ENCODE results near the gene HEMK1.

HEMK1 gene

DNA sequence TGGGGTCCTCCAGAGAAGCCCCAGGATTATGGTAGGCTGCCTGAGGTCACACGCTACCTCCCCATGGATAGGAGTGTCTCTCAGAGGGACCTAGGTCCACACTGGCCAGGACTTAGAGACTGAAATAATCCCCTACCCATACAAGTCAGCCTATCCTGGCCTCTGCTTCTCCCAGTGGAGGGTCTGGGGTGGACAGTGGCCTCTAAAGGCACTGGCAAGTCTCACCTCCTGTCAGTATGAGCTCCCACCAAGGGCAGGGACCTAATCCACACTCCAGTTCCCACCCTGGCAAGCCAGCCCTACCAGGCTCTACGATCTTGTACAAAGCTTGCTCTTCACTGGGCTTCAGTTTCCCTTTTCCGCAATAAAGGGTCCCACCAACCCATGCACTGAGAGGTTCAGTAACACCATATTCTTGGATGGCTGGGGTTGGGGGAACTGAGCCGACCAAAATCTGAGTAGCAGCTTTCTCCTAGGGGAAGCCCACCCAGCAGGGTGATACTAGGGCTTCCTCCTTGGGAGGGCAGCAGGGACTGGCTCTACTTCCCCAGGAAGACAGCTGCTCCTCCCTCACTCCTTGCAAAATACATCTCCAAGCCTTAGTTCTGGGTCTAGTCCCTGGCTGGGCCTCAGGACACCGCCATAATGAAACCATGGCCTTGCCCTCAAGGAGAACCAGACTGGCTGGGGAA, 39.9 kb downstream of the HEMK1 start:
- no peak for DNase-seq
- in situ Hi-C loops (cut with HindIII; ENCODE audit: low pct_ligation_motif_present, low pct_unique_long_range_greater_than_20kb, low sequenced_read_pairs): no loop called here

DNA sequence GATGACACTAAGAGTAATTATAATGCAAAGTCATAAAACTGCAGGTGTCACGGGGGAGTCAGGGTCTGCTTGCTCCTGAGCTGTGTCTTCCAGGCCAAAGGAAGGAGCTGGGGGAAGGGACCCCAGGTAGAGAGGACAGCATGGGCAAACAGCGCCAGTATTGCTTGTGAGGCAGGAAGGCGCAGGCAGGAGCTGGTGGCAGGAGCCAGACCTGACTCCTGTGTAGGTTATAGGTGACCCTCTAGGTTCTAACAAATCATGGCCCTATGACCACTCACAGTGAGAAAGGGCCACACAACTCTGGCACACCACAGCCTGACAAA, 40.4 kb downstream of the HEMK1 start:
- DNase-seq: no peak
- in situ Hi-C loops (cut with HindIII; ENCODE audit: low pct_ligation_motif_present, low pct_unique_long_range_greater_than_20kb, low sequenced_read_pairs): no loop called here

DNA sequence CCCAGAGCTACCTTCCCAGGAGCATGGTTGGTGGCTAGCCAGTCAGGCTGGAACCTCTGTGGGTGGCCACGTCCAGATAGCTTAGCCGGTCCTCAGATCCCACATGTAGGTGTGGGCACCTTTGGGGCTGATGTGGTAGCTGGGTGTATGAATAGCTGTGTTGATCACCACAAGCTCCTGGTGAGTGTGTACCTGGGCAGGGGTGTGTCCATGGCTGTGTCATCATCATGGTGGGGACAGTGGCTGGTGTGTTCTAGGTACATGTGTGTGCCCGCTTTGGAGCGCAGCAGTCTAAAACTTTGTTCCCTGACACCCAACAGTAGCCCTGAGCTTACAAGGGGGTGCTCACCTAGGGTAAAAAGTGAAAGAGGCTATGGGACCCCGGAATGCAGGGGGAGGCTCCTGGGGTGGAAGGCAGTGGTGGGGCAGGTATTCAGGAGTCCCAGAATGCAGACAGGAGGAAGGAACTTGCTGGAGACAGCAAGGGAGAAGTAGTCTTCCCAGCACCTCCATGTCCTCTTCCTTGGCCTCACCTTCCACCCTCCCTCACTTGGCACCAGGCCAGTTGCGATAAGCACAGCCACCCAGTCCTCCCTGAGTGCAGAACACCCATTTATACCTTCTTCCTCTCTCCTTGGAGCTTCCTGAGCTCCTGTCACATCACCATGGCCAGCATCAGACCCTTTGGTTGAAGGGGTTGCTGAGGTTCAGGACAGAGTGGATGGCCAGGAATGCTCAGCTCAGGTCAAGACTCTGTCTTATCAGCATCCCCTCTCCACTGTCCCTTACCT, 41.1 kb downstream of the HEMK1 start:
- in situ Hi-C loops (cut with HindIII; ENCODE audit: low pct_ligation_motif_present, low pct_unique_long_range_greater_than_20kb, low sequenced_read_pairs): no loop called here
- DNase-seq: no peak

DNA sequence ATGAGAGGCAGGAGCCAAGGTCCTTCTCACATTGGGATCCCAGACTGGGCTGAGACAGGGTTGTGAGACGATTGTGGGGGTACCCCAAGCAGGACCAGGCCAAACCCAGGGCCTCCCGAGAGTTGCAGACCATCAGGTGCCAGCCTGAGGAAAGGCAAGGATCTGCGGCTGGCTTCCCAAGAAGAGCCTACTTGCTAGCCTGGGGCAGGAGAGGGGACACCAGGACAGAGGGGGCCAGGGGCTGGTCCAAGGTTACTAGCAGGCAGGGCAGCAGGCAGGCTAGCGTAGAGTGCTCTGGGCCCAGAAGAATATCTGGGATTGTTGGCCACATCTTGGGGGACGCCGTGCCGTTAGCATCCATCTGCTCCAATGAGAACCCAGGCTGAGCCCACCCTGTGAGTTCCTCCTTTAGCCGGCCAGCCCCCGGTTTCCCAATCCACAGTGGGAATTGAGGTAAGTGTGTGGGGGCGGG, 41.7 kb downstream of the HEMK1 start:
- in situ Hi-C loops (cut with HindIII; ENCODE audit: low pct_ligation_motif_present, low pct_unique_long_range_greater_than_20kb, low sequenced_read_pairs): no loop called here
- DNase-seq: no peak

DNA sequence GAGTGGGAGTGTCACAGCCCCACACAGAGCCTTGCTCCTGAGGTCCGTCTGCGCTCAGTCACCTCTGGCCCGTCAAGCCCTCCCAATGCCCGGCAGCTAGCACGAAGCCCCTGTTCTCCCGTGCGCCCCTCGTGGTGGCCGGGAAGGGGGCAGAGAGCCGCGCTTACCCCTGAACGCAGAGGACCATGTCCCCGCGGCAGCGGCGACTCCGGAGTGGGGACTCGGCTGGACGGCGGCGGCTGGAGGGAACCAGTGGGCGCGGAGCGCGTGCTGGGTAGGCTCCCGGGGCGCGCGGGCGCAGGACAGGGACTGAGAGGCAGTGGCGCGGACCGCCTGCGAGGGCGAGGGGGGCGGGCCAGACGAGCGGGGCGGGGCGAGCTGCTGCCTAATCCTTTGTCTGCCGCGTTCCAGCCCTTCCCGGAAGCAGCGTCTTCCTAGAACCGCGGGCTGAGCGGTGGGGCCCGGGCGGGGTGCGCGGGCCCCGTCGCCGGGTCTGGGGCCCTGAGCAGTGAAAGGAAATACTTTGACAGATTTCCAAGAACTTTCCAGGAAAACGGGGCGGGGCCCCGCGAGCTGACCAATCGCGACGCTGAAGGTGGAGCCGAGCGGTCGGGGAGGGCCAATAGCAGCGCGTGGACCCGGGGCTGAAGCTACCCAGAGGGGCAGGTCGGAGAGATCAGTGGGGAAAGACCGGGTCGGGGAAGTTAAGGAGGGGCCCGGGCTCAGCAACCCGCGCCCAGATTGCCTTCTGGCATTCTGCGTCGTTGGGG, 42.3 kb downstream of the HEMK1 start, which contains the start of gene CISH:
Gene CISH, minus strand, starts transcription at position 311 of the 770 bp plus-strand sequence. Its CDS starts 124 bp downstream, at position 187.
- peak; percentile 92 for DNase-seq
- in situ Hi-C loops (cut with HindIII; ENCODE audit: low pct_ligation_motif_present, low pct_unique_long_range_greater_than_20kb, low sequenced_read_pairs): no loop called here

DNA sequence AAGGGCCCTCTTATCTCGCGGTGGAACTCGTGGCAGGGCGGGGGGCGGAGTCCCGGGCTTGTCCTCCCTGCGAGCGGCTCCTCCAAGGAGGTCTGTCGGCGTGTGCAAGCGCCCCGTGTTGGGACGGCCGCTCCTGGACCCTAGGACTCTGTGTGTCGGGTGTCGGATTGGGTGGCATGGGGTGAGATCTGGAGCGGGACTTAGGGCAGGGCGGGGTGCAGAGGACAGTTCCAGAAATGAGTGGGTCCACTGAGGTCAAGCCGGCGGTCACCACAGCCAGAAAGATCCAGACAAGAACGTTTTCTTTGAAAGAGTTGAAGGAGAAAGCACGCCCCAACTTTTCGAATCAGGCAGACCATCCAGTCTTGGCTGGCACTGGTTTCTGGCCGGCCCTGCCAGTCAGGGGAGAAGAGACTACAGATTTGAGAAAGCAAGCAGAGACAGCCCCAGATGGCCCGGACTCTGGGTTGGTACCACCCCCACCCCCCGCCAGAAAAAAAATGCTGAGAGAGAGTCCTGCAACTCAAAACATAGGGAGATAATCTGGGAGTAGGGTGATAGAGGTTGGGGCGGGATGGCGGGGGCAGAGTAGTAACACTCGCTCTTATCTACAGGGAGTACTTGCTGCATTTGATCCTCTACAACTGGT, 43.0 kb downstream of the HEMK1 start:
- in situ Hi-C loops (cut with HindIII; ENCODE audit: low pct_ligation_motif_present, low pct_unique_long_range_greater_than_20kb, low sequenced_read_pairs): no loop called here
- DNase-seq: no peak

DNA sequence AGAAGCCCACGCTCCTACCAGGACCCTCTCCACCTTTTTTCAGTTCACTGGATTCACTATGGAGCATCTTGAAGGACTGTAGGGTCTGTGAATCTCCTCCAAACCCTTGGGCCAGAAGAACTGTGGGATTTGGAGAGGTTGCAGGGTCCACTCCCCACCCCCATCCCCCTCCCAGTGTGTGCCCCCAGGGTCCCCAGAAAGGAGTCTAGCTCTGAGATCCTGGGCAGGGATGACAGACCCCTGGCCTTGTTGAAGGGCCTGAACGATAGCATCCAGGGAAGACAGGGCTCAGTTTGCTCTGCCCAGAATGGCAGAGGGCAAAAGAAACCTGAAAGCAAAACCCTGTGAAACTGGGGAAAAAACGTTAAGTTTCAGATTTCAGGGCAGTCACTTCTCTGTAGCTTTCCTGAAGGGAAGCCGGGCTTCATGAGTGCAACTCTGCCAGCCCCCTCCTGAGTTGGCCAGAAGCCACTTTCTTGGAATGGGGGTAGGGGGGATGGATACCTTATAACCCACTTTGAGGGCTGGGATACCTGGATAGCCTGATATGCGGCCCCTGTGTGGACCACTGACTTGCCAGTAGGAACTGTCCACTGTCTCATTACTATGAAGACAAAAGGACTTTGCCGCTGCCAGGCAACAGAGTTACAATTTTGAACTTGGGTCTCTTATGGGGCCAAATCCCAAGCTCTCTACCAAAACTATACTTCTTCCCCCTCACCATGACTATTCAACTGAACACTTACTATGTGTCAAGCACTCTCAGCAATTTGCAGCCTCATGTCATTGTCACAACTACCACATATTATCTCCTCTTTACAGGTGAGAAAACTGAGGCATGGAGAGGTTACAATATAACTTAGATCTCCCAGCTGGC, 43.9 kb downstream of the HEMK1 start:
- in situ Hi-C loops (cut with HindIII; ENCODE audit: low pct_ligation_motif_present, low pct_unique_long_range_greater_than_20kb, low sequenced_read_pairs): no loop called here
- DNase-seq: no peak

DNA sequence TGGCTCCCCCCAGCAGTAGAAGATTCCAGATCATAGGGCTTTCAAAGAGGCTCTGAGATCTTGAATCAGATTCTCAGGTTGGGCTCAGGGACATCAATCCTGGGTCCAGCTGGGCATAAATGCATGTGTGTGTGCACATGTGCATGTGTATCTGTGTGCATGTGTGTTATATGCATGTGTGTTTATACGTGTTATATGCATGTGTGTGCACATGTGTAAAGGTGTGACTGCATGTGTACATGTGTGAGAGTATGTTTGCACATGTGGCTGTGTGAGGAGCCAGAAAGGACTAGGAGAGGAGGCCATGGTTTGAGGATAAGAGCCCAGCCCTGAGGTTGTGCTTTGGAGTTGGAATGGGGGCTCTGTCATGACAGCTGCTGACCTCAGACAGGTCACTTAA, 45.9 kb downstream of the HEMK1 start:
- in situ Hi-C loops (cut with HindIII; ENCODE audit: low pct_ligation_motif_present, low pct_unique_long_range_greater_than_20kb, low sequenced_read_pairs): no loop called here
- no peak for DNase-seq

DNA sequence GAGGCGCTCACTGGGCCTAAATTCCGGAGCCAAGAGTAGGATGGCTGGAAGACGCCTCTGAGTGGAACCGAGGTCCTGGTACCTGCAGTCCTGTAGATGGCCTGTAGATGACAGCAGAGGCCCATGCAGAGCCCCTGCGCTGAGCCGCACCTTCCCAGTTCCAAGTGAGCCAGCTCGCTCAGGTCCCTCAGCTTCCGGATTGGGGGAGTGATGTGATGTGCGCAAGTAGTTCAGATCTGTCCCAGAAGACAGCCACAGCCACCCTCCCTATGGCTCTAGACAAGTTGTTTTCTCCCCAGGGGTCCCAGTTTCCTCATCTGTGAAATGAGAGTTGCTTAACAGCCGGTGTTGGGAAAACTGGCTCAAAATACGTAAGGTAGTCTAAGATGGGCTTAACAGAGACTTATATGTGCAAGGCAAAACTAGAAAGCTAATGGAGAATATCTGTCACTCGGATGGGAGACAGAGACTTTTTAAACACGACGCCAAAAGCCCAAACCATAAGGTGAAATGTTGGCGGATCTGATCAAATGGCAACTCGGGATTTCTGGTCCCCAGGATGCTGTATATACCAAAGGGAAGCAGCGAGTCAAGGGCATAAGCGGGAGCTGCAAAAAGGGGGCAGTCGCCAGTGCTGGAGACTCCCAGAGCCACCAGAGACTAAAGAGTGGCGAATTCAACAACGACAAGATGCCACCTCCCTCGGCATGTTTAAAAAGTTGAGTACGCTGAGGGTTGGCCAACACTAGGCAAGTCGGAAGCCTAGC, 46.9 kb downstream of the HEMK1 start:
- in situ Hi-C loops (cut with HindIII; ENCODE audit: low pct_ligation_motif_present, low pct_unique_long_range_greater_than_20kb, low sequenced_read_pairs): no loop called here
- peak; percentile 79 for DNase-seq

DNA sequence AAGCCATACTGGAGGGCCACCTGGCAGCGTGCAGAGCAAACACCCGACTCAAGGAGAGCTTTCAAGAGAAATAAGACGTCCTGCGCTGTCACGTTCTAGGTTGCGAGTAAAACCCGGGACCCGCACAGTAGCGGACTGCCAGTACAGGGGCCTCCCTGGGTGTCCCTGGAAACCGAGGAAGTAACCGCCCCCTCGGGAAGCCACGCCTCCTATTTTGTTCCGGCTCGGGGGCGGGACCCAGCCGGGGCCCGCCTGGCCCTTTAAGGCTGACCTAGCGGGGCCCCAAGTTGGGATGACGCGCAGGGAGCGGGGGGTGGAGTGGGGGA, 47.4 kb downstream of the HEMK1 start:
- in situ Hi-C loops (cut with HindIII; ENCODE audit: low pct_ligation_motif_present, low pct_unique_long_range_greater_than_20kb, low sequenced_read_pairs): no loop called here
- DNase-seq: peak; percentile 86

DNA sequence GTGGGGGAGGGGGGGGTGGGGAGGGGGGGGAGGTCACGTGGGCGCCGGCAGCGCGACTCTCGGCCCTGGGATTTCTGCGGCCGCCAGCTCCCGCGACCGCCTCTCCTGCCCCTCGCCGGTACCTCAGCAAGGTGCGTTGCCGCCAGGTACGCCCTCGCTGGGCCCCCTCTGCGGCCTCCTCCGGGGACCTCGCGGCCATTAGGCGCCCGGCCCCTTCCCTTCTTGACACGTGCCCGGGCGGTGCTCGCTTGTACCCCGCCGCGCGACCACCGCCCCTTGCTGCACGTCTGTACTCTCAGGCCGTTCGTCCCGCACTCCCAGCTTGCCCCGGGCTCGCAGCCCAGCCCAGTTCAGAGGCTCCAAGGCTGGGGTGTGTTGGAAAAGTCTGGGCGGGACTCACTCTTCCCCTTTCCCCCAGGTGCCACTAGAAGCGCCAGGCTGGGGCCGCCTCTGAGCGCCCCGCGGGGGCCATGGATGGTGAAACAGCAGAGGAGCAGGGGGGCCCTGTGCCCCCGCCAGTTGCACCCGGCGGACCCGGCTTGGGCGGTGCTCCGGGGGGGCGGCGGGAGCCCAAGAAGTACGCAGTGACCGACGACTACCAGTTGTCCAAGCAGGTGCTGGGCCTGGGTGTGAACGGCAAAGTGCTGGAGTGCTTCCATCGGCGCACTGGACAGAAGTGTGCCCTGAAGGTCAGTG, 47.9 kb downstream of the HEMK1 start, which contains the start of gene MAPKAPK3:
Gene MAPKAPK3, plus strand, starts transcription at position 56 of the 696 bp plus-strand sequence. Its CDS starts 415 bp downstream, at position 471.
- in situ Hi-C loops (cut with HindIII; ENCODE audit: low pct_ligation_motif_present, low pct_unique_long_range_greater_than_20kb, low sequenced_read_pairs): no loop called here
- peak; percentile 31 for DNase-seq

DNA sequence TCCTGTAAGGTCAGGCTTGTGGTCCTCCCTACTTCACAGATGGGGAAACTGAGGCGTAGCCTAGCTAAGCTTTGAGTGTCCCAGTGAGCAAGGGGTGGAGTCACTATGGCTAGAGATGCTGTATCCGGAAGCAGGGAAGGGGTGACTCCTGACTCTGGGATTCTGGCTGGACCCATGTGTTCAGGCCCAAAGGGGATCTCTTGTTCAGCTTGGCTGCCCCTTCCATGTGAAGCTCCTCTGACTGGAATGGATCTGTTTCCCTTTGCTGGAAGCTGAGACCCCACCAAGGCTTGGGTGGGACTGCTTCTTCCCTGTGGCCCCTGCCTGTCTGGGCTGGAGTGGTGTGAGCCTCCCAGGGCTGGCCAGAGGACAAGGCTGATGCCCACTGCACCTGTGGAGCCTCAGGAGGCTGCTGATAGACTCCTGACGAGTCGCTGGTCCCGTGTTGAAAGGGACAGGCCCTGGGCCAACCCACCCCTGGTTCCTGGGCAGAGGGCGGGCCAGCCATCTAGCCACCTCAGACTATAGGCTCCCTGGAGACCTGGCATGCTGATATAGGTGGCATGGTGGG, 48.7 kb downstream of the HEMK1 start:
- DNase-seq: no peak
- in situ Hi-C loops (cut with HindIII; ENCODE audit: low pct_ligation_motif_present, low pct_unique_long_range_greater_than_20kb, low sequenced_read_pairs): no loop called here

DNA sequence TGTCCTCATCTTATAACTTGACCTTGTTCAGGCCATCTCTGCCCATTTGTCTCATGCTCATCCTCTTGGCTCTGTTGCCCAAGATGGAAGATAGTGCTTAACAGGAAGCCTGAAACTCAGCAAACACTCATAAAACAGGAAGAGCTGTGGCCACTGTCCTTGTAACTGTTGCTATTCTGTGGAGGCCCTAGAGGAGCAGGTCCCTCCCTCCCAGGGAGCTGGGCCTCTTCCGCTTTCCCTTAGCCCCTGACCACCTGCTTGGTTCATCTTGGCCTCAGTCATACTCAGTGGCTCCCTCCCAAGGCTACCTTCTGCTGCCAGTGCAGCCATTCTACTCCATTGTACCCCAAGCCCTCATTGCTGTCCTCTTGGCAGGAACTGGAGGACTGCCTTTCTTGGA, 51.1 kb downstream of the HEMK1 start:
- no peak for DNase-seq
- in situ Hi-C loops (cut with HindIII; ENCODE audit: low pct_ligation_motif_present, low pct_unique_long_range_greater_than_20kb, low sequenced_read_pairs): no loop called here

DNA sequence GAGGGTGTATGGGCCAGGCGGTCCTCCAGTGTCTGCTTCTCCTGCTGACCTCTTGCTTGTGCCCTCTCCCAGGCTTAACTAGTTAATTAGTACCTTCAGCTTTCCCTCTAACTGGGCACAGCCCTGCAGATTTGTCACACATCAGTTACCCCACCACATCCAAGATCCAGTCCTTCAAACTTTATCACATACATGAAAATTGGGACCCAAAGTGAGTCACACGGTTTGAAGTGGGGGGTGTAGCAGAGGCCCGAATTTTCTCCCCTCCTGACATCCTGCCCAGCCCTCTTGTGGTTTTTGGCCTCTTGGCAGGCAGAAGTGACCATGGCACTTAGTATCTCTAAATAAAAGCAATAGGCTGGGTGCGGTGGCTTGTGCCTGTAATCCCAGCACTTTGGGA, 51.5 kb downstream of the HEMK1 start:
- peak; percentile 89 for DNase-seq
- in situ Hi-C loops (cut with HindIII; ENCODE audit: low pct_ligation_motif_present, low pct_unique_long_range_greater_than_20kb, low sequenced_read_pairs): no loop called here

DNA sequence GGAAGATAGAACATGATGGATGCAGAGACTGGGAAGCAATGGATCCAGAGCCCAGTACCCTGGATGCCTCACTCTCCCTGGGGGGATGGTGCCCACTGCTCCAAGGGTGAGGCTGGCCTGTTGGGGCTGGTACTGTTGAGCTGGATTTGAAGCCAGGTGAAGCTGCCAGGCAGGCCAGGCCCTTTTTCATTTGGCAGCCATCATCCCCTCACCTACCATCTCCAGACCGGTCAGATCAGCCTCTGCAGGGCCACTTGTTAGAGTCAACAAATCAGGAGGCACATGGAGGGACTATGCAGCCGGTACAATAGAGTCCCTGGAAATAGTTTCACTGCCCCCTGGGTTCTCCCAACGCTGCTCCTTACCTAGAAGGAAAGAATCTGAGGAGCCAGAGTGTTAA, 53.6 kb downstream of the HEMK1 start:
- in situ Hi-C loops (cut with HindIII; ENCODE audit: low pct_ligation_motif_present, low pct_unique_long_range_greater_than_20kb, low sequenced_read_pairs): no loop called here
- DNase-seq: no peak

DNA sequence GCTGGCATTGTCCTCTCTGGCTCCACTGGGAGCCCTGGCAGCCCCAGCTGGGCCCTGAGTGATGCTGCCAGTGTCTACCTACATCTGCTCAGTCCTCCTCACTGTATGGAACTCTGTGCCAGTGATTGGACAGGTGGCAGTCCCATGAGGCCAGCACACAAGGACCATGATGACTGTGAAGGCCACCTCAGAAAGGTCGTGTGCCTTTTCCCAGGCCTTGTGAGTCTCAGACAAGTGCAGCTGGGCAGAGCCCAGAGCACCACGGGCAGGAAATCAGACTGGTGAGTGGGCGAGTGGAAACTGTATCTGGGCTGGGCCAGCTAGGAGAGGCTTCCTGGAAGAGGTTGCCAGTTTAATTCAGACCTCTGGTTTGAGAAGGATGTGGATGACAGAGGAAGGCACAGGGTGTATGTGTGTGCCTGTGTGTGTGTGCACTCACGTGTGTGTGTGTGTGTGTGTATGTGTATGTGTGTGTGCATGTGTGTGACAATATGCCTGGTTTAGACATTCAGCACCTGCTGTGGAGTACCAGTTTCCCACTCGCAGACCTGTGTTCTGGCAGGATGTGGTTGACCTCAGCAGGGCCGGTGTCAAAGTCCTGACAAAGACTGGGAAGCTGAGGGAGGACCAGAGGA, 54.6 kb downstream of the HEMK1 start:
- in situ Hi-C loops (cut with HindIII; ENCODE audit: low pct_ligation_motif_present, low pct_unique_long_range_greater_than_20kb, low sequenced_read_pairs): no loop called here
- DNase-seq: no peak
